HG03457 (cell line): ENCODE measurements around the gene ATP1A2.
A peak's percentile ranks its signal among the peaks of the same experiment; 100 is the strongest.

Experiments
- ATAC-seq: cut with Tn5 transposase; IDR thresholded peaks from one replicate; pipeline ENCODE4 v1.9.1; 2021; ENCODE audit warnings: moderate number of reproducible peaks; ENCODE audit not compliant: unreplicated experiment

The ATP1A2 gene

GRCh38 chr1:160168609-160169369 is 53.2 kb downstream of the ATP1A2 start:
- no peak for ATAC-seq

- peak; percentile 55 for ATAC-seq
Observed at GRCh38 chr1:160169553-160170399, 54.2 kb downstream of the ATP1A2 start.

GRCh38 chr1:160171354-160171753 is 55.8 kb downstream of the ATP1A2 start:
- ATAC-seq, result no peak

DNA sequence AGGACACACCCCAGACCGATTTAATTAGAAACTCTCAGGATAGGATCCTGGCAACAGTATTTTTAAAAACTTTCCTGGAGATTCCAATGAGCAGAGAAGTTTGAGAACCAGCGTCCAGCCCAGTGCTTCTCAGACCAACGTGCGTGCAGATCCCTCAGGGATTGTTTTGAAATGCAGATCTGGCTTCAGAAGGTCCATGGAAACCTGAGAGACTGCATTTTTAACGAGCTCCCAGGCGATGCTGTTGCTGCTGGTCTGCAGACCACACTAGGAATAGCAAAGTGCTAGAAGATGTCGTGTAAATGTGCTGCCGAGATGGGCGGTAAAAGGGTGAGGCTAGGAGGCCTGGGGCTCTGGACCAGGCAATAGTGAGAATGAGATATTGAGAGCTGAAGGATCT is 56.4 kb downstream of the ATP1A2 start:
- no peak for ATAC-seq

DNA sequence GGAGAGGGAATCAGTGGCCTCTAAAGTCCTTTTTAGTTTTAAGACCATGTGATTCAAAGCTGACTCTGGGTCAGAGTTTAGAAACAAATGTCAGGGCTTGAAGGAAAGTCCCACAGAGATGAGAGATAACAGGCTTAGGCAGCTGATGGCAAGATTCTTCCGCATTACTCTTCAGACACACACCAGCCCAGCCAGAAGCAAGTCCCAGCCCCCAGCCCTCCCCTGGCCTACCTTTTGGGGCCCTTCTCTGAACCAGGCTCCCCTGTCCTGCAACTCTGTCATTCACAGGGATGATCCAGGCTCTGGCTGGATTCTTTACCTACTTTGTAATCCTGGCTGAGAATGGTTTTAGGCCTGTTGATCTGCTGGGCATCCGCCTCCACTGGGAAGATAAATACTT is 61.7 kb downstream of the ATP1A2 start:
- no peak for ATAC-seq

GRCh38 chr1:160177667-160178066 is 62.1 kb downstream of the ATP1A2 start:
- no peak for ATAC-seq

DNA sequence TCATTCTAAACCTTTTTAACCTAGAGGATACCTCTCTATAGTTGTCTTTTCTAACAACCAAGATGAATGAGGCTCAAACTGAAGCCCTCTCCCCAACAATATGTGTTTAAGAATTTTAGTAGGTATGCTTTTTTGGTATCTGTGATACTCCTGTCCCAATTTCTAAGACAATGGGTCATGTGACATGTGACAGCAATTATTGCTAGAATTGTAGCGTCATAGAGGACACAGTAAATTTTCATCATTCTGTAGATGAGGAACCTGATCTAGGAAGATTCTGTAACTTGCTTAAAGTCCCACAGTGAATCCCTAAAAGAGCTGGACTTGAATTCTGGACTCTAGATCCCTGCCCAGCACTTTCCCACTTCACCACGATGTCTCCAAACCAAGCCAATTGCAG is 63.2 kb downstream of the ATP1A2 start:
- no peak for ATAC-seq

DNA sequence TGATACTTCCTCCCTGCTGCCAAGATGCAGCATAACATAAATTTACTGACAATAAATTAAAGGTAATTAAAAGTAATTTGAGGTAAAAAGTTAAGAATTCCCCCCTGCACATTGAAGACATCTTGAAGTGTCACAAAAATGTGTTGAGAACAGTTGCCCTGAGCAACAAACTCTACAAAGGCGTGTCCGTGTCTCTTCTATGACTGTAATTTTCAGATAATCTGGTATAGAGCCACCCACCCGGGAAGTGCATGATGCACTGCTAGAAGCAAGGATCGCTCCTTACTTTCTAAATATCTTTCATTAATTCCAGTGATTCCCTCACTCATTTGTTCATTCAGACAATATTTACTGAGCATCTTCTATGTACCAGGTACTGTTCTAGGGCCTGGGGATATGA is 63.8 kb downstream of the ATP1A2 start:
- no peak for ATAC-seq

GRCh38 chr1:160186246-160186645 is 70.7 kb downstream of the ATP1A2 start:
- ATAC-seq, result no peak

DNA sequence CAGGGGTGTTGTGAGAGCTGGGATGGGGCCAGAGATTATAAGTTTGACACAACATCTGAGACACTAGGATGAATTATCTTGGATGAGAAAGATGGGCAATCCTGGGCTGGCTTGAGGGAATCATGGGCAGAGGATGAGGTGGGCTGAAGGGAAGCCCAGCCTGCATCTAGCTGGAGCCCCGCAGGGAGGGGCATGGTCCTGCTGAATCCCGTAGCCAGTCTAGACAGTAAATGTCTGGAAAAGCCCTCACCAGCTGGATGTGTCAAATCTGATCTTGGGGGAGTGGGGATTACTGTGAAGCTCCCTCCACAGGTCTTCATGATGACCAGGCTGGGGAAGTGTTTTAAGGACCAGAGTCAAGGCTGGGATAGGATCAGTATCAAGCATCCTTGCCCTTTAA is 71.2 kb downstream of the ATP1A2 start:
- ATAC-seq, result no peak

DNA sequence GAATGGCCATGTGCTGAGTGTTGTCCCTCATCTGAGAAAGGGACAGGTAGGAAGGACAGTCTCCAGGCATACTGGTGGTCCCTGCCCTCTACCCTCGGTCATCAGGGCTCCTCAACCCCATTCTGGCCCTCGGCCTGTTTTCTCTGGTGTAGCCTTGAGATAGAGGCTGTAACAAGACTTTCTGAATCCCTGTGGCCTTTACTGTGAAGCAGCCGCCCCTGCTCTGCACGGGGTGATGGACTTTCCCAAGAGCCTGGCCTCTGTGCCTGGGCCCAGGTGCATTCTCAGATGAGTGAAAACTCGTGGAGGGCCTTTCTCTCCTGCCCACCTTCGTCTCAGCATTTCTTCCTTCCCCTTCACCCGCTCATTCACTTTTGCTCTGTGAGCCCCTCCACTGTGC is 71.8 kb downstream of the ATP1A2 start:
- no peak for ATAC-seq

- no peak for ATAC-seq
Observed at GRCh38 chr1:160188341-160188740, 72.8 kb downstream of the ATP1A2 start.

DNA sequence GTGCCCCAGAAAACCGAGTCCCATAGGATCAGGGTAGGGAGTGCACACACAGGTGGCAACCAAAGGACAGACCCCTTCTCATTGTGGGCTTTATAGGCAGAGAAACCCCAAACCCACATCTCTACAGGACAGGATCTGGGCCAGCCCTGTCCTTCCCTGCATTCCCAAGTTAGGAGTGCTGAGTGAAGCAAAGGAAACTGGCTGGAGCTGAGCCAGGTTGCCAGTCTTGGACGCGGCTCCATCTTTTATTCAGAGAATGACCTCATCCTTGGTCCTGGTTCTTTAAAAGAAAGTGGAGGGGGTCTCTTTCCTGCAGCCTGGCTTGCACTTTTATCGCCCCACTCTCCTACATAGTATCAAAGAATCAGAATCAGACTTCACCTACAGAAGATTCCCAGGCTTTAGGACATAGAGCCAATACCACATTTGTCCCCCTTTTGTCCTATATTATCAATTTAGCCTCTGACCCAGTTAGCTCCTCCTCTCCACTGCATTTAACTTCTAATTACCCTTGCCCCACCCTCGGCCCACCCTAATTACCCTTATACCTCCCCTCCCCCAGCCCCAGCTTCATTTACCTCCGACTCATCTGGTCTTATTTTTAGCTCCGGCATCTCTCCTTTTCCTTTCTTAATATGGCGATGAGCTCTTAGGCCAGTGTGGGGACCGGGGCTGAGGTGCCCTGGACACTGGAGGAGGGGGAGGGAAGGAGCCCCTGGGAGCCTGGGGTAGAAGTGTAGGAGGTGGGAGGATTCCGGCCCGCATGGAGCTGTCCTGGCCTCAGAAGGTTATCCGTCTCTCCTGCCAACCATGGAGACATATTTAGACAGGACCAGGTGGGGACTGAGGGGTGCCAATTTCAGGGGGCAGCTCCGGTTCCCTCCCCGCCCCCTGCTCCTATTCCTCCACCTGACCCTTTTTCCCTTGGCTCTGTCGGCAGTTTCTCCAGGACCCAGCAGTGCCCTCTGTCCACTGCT is 74.4 kb downstream of the ATP1A2 start, which contains the start of gene CASQ1:
TSS of gene CASQ1 (plus strand) at position 927 of the 977 bp plus-strand sequence. CDS start 177 bp downstream, outside the sequence.
- ATAC-seq, result no peak

DNA sequence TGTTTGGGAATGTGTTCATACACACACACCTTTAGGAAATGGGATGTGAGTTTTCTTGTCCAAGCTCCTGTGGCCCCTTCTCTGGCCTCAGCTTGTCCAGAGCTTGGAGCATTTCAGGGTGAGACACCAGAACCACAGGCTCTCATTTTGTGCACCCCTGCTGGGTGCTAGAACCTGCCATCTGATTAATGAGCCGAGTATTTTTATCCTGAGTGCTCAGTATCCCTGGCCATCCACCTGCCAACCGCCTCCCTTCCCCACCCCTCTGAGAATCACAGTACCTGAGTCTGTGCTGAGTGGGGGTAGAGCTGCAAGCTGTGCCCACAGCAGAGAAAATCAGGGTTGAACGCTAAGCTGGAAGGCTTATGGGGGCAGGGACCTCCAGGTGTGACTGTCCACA is 76.2 kb downstream of the ATP1A2 start:
- ATAC-seq, result no peak

GRCh38 chr1:160192234-160192633 is 76.7 kb downstream of the ATP1A2 start:
- ATAC-seq, result no peak
